NB4 (cell line): ENCODE data around the gene CCDC137.

Experiments
- MYC ChIP-seq: IDR thresholded peaks from 2 replicates; pipeline ENCODE4 v1.6.1; 2011; ENCODE audit warnings: low read depth, low read length
- POLR2A ChIP-seq: IDR thresholded peaks from 2 replicates; pipeline ENCODE4 v1.6.1; 2011; ENCODE audit warnings: mild to moderate bottlenecking; ENCODE audit not compliant: insufficient read length; ENCODE audit errors: extremely low read depth

DNA sequence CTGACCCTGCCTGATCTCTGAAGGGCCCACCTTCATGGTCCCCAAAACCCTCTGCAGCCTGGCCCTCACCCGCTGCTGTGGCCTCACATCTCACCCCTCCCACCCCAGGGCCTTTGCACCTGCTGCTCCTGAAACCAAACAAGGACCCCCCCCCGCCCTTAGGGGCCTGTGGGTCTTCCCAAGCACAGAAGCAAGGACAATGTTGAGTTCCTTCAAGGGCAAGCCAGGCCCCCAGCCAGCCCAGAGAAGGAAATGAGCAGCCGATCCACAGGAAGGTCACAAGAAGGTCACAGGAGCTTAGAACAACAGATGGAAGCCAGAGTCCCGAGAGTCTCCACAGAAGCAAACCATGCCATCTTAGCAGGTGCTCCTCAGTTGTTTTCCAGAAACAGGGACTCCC, 9.7 kb upstream of the CCDC137 start:
- TF ChIP-seq MYC (no peak), POLR2A (no peak)
